ENCODE measurements around the gene CEMP1.

- TF ChIP-seq CTCF (conservative IDR thresholded peaks at IDR 0.05; ENCODE audit: low read length) (no peak), EZH2phosphoT487 (IDR thresholded peaks at IDR 0.05; ENCODE audit: borderline replicate concordance, low read depth, low read length) (no peak)
Measured at GRCh38 chr16:2518823-2519710, 12.1 kb downstream of the CEMP1 start.
